Neuronal stem cell (in vitro differentiated cells): ENCODE measurements around the gene FGF22.
"Not testable (repeated sequence)": the region's sequence is repeated elsewhere in the genome, so short reads cannot be mapped to it uniquely, and the experiment has no call there.

Experiments used
- DNase-seq: peaks from one replicate; pipeline ENCODE4 v3.0.0-alpha.2; 2013; ENCODE audit warnings: low spot score
- H2AFZ ChIP-seq: one replicate; pipeline ENCODE4 v1.6.1; 2013; ENCODE audit warnings: mild to moderate bottlenecking, low read length, inconsistent platforms
- H2AK5ac ChIP-seq: 2 replicates; pipeline ENCODE4 v1.6.1; 2013; ENCODE audit warnings: low read depth, mild to moderate bottlenecking, inconsistent platforms, low read length, moderate library complexity, mixed read lengths
- H2BK120ac ChIP-seq: 2 replicates; pipeline ENCODE4 v1.6.1; 2013; ENCODE audit warnings: low read depth, mild to moderate bottlenecking, inconsistent platforms, low read length, moderate library complexity, mixed read lengths
- H2BK12ac ChIP-seq: one replicate; pipeline ENCODE4 v1.6.1; 2013; ENCODE audit warnings: low read length, inconsistent platforms
- H2BK15ac ChIP-seq: 2 replicates; pipeline ENCODE4 v1.6.1; 2013; ENCODE audit warnings: mild to moderate bottlenecking, low read length, inconsistent platforms, mixed read lengths
- H2BK5ac ChIP-seq: one replicate; pipeline ENCODE4 v1.6.1; 2013; ENCODE audit warnings: inconsistent platforms, mild to moderate bottlenecking, low read length, moderate library complexity
- H3K14ac ChIP-seq: one replicate; pipeline ENCODE4 v1.6.1; 2013; ENCODE audit warnings: low read length, inconsistent platforms
- H3K18ac ChIP-seq: 2 replicates; pipeline ENCODE4 v1.6.1; 2013; ENCODE audit warnings: low read length, inconsistent platforms
- H3K23ac ChIP-seq: 2 replicates; pipeline ENCODE4 v1.6.1; 2013; ENCODE audit warnings: low read depth, mild to moderate bottlenecking, mixed read lengths, low read length, inconsistent platforms; ENCODE audit not compliant: poor library complexity
- H3K27ac ChIP-seq: replicated peaks from 3 replicates; pipeline ENCODE4 v1.5.1; 2013; ENCODE audit warnings: low read length, inconsistent platforms
- H3K27me3 ChIP-seq, 3 experiments: 2 replicates each; pipeline ENCODE4 v1.6.1; 2013; ENCODE audit warnings: low read length in 3 of 3, mild to moderate bottlenecking in 2 of 3, inconsistent platforms in 1 of 3, low read depth in 1 of 3, mixed read lengths in 1 of 3, moderate library complexity in 1 of 3; ENCODE audit not compliant: control insufficient read depth in 3 of 3, insufficient read depth in 3 of 3
- H3K36me3 ChIP-seq, 2 donors: replicated peaks in 1 of 2; 2 replicates each; pipeline ENCODE4 v1.6.1; 2013; ENCODE audit warnings: low read length in 2 of 2; ENCODE audit not compliant: control insufficient read depth in 2 of 2, insufficient read depth in 2 of 2
- H3K4ac ChIP-seq: 2 replicates; pipeline ENCODE4 v1.6.1; 2013; ENCODE audit warnings: inconsistent platforms, mild to moderate bottlenecking, low read length, moderate library complexity
- H3K4me1 ChIP-seq, 2 donors: 1 replicate in 1 of 2; 2 replicates in 1 of 2; pipeline ENCODE4 v1.6.1; 2013; ENCODE audit warnings: low read length in 2 of 2, low read depth in 1 of 2; ENCODE audit not compliant: control insufficient read depth in 2 of 2, insufficient read depth in 1 of 2
- H3K4me2 ChIP-seq: one replicate; pipeline ENCODE4 v1.6.1; 2013; ENCODE audit warnings: mild to moderate bottlenecking, low read length, inconsistent platforms; ENCODE audit not compliant: insufficient read depth, poor library complexity, severe bottlenecking
- H3K4me3 ChIP-seq, 2 donors: 2 replicates each; pipeline ENCODE4 v1.5.1; 2013; ENCODE audit warnings: low read length in 2 of 2, mild to moderate bottlenecking in 2 of 2, inconsistent platforms in 1 of 2, moderate library complexity in 1 of 2
- H3K79me1 ChIP-seq: one replicate; pipeline ENCODE4 v1.6.1; 2013; ENCODE audit warnings: low read depth, mild to moderate bottlenecking, inconsistent platforms, low read length, moderate library complexity
- H3K9ac ChIP-seq: one replicate; pipeline ENCODE4 v1.6.1; 2013; ENCODE audit warnings: mild to moderate bottlenecking, low read depth, low read length, inconsistent platforms; ENCODE audit not compliant: poor library complexity
- H3K9me3 ChIP-seq, 2 donors: replicated peaks in 1 of 2; 2 replicates each; pipeline versions ENCODE3 to v1.6.1; 2013; ENCODE audit warnings: low read length in 2 of 2, mild to moderate bottlenecking in 2 of 2, inconsistent platforms in 1 of 2, low read depth in 1 of 2, mixed read lengths in 1 of 2, moderate library complexity in 1 of 2; ENCODE audit not compliant: control insufficient read depth in 2 of 2, insufficient read depth in 1 of 2
- H4K8ac ChIP-seq: one replicate; pipeline ENCODE4 v1.6.1; 2013; ENCODE audit warnings: low read depth, mild to moderate bottlenecking, inconsistent platforms, low read length, moderate library complexity
- H4K91ac ChIP-seq: one replicate; pipeline ENCODE4 v1.6.1; 2013; ENCODE audit warnings: low read length, low read depth, mild to moderate bottlenecking, inconsistent platforms; ENCODE audit not compliant: poor library complexity
- WGBS, 2 donors: extraction: QIAGEN DNeasy Blood & Tissue Kit; methylation state at CpG; one replicate each; pipeline ENCODE4 v1.1.7; 2013; ENCODE audit warnings: missing lambda C conversion rate in 2 of 2, mixed read lengths in 1 of 2; ENCODE audit not compliant: insufficient read length in 2 of 2, insufficient replicate concordance in 1 of 2; ENCODE audit errors: extremely low coverage in 2 of 2; 5-methylcytosine and 5-hydroxymethylcytosine counted together

Gene FGF22

DNA sequence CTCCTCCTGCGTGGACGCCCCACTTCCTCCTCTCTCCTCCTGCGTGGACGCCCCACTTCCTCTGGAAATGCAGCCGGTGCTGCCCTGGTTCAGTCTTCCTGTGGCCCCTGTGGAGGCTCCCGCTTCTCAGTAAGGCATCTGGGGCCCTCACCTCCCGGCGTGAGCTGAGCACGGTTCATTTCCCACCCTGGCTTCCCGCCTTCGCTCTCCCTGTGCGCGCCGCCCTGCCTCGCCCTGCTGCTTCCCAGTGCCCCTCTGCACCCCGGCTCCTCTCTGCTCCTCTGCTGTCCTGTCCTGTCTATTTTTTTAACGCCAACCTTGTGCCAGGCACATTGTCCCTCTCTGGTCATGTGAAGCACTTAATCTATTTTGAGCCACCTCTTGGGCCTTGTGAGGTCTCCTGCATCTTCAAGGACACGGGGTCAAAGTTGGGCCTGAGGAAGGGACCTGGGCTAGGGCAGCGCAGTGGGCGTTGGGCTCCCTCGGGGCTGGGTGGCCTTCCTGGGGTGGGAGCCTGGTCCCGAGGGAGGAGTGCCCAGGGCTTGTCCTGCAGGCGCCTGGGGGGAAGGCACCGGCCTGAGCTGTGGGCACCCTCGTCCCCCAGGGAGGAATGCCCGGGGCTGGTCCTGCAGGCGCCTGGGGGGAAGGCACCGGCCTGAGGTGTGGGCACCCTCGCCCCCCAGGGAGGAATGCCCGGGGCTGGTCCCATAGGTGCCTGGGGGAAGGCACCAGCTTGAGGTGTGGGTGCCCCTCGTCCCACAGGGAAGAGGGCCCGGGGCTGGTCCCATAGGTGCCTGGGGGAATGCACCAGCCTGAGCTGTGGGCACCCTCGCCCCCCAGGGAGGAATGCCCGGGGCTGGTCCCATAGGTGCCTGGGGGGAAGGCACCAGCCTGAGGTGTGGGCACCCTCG, 37.0 kb upstream of the FGF22 start:
- H3K18ac ChIP-seq, result no peak overlapping the region
- H3K4me3 ChIP-seq, result no peak overlapping the region
- H3K27ac ChIP-seq, result no peak overlapping the region
- peaks cover 0 to 2% of the 10 kb centered on the region in 2 donors for H3K4me1 ChIP-seq
- H3K36me3 ChIP-seq, result no peaks in the 10 kb centered on the region
- no peak overlapping the region for H3K14ac ChIP-seq
- peaks cover 2 to 7% of the 10 kb centered on the region in 2 donors for H3K9me3 ChIP-seq
- no peak overlapping the region for H2BK15ac ChIP-seq
- no peak overlapping the region for H4K8ac ChIP-seq
- H3K79me1 ChIP-seq, result no peaks in the 10 kb centered on the region
- H3K9ac ChIP-seq, result no peak overlapping the region
- no peak overlapping the region for H2BK5ac ChIP-seq
- DNase-seq, result no peak
- H3K27me3 ChIP-seq, result no peaks in the 10 kb centered on the region
- no peak overlapping the region for H4K91ac ChIP-seq
- no peak overlapping the region for H2BK120ac ChIP-seq
- H2AK5ac ChIP-seq, result no peak overlapping the region
- no peak overlapping the region for H3K4me2 ChIP-seq
- H3K4ac ChIP-seq, result no peak overlapping the region
- no peak overlapping the region for H3K23ac ChIP-seq
- no CpG with 5 or more reads among the region's 35 CpGs for WGBS, 2 donors
- no peak overlapping the region for H2BK12ac ChIP-seq
- H2AFZ ChIP-seq, result no peak overlapping the region

DNA sequence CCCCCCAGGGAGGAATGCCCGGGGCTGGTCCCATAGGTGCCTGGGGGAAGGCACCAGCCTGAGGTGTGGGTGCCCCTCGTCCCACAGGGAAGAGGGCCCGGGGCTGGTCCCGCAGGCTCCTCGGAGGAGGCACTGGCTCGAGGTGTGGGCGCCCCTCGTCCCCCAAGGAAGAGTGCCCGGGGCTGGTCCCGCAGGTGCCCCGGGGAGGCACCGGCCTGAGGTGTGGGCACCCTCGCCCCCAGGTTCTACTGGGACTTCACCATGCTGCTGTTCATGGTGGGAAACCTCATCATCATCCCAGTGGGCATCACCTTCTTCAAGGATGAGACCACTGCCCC, 36.4 kb upstream of the FGF22 start:
- not testable (repeated sequence) for H4K8ac ChIP-seq, H2BK120ac ChIP-seq, DNase-seq, H3K14ac ChIP-seq, H3K9me3 ChIP-seq, H3K9ac ChIP-seq, H3K18ac ChIP-seq, H3K4me3 ChIP-seq, H2AFZ ChIP-seq, H2AK5ac ChIP-seq, H3K23ac ChIP-seq, H3K36me3 ChIP-seq, H2BK15ac ChIP-seq, H3K79me1 ChIP-seq, H3K4me2 ChIP-seq, H3K27ac ChIP-seq, H4K91ac ChIP-seq, H3K4me1 ChIP-seq, H2BK5ac ChIP-seq, H3K27me3 ChIP-seq, H2BK12ac ChIP-seq, H3K4ac ChIP-seq
- no CpG with 5 or more reads among the region's 13 CpGs for WGBS, 2 donors

DNA sequence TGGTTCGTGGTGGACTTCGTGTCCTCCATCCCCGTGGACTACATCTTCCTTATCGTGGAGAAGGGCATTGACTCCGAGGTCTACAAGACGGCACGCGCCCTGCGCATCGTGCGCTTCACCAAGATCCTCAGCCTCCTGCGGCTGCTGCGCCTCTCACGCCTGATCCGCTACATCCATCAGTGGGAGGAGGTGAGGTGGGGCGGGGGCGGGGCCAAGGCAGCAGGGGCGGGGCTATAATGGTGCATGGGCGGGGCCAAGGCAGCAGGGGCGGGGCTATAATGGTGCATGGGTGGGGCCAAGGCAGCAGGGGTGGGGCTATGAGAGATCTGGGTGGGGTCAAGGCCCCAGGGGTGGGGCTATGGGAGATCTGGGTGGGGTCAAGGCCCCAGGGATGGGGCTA, 35.9 kb upstream of the FGF22 start:
- not testable (repeated sequence) for H2BK120ac ChIP-seq, H3K4me3 ChIP-seq, H4K91ac ChIP-seq

DNA sequence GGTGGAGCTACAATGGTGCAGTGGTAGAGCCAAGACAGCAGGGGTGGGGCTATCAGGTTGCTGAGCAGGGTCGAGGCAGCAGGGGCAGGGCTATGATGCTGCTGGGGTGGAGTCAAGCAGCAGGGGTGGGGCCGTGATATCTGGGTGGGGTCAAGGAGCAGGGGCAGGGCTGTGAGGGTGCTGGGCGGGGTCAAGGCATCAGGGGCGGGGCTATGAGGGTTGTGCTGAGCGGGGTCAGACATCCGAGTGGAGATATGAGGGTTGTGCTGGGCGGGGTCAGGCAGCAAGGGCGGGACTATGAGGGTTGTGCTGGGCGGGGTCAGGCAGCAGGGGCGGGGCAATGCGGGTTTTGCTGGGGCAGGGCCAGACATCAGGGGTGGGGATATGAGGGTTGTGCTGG, 35.3 kb upstream of the FGF22 start:
- no peak overlapping the region for H2AFZ ChIP-seq
- H3K79me1 ChIP-seq, result no peaks in the 10 kb centered on the region
- H2BK120ac ChIP-seq, result no peak overlapping the region
- no peak overlapping the region for H3K14ac ChIP-seq
- H3K36me3 ChIP-seq, result no peaks in the 10 kb centered on the region
- no peak overlapping the region for H3K23ac ChIP-seq
- H3K4ac ChIP-seq, result no peak overlapping the region
- no CpG with 5 or more reads among the region's 11 CpGs for WGBS, 2 donors
- no peak overlapping the region for H2AK5ac ChIP-seq
- no peak overlapping the region for H4K8ac ChIP-seq
- no peak overlapping the region for H3K4me2 ChIP-seq
- no peak overlapping the region for H3K27ac ChIP-seq
- no peak overlapping the region for H2BK5ac ChIP-seq
- no peak for DNase-seq
- H3K4me3 ChIP-seq, result no peak overlapping the region
- no peaks in the 10 kb centered on the region for H3K27me3 ChIP-seq
- no peak overlapping the region for H3K18ac ChIP-seq
- no peak overlapping the region for H3K9ac ChIP-seq
- no peak overlapping the region for H4K91ac ChIP-seq
- H2BK12ac ChIP-seq, result no peak overlapping the region
- no peak overlapping the region for H2BK15ac ChIP-seq
- H3K4me1 ChIP-seq, result peaks cover 0 to 2% of the 10 kb centered on the region in 2 donors
- peaks cover 2 to 7% of the 10 kb centered on the region in 2 donors for H3K9me3 ChIP-seq

More for the DNA sequence above, 35.9 kb upstream of the FGF22 start:
- H3K4me2 ChIP-seq, DNase-seq, H3K9me3 ChIP-seq, H3K27ac ChIP-seq, H3K23ac ChIP-seq, H2AFZ ChIP-seq, H2BK5ac ChIP-seq, H2BK15ac ChIP-seq, H3K36me3 ChIP-seq, H3K79me1 ChIP-seq, H2AK5ac ChIP-seq, H3K18ac ChIP-seq, H3K4me1 ChIP-seq, H3K4ac ChIP-seq, H3K27me3 ChIP-seq, H3K9ac ChIP-seq, H3K14ac ChIP-seq, H2BK12ac ChIP-seq, H4K8ac ChIP-seq: not testable (repeated sequence)
- no CpG with 5 or more reads among the region's 20 CpGs for whole genome bisulfite sequencing, 2 donors
